HG03175 (cell line): ENCODE results near the gene TOB2.
"Not testable (repeated sequence)": the region's sequence is repeated elsewhere in the genome, so short reads cannot be mapped to it uniquely, and the experiment has no call there.

Experiments
- ATAC-seq: cut with Tn5 transposase; IDR thresholded peaks from one replicate; pipeline ENCODE4 v1.9.1; 2021; ENCODE audit warnings: mild to moderate bottlenecking, moderate library complexity; ENCODE audit not compliant: unreplicated experiment

Gene TOB2

GRCh38 chr22:41468381-41469217, 22.0 kb upstream of the TOB2 start, which contains the start of the genes ACO2 and PHF5A:
Gene ACO2, plus strand, starts transcription at chr22:41469117. Its CDS starts 30 bp downstream, at chr22:41469147.
Gene PHF5A, minus strand, starts transcription at chr22:41468692. Its CDS starts 39 bp downstream, at chr22:41468653.
- ATAC-seq: peak; percentile 88

GRCh38 chr22:41461901-41462300, 15.3 kb upstream of the TOB2 start:
- ATAC-seq: no peak

- not testable (repeated sequence) for ATAC-seq
Measured at GRCh38 chr22:41460071-41460470, 13.5 kb upstream of the TOB2 start.

- ATAC-seq: no peak
Measured at GRCh38 chr22:41459431-41459830, 12.8 kb upstream of the TOB2 start.

- ATAC-seq: no peak
Measured at GRCh38 chr22:41458161-41458728, 11.6 kb upstream of the TOB2 start.

- peak; percentile 53 for ATAC-seq
Measured at GRCh38 chr22:41448189-41448808, 1.7 kb upstream of the TOB2 start.

GRCh38 chr22:41447435-41448188, 1.0 kb upstream of the TOB2 start:
- no peak for ATAC-seq

GRCh38 chr22:41446057-41446501, 522 bp downstream of the TOB2 start:
- no peak for ATAC-seq

GRCh38 chr22:41445129-41446056, 1.2 kb downstream of the TOB2 start:
- no peak for ATAC-seq

- peak; percentile 47 for ATAC-seq
Measured at GRCh38 chr22:41444360-41445128, 2.1 kb downstream of the TOB2 start.

- no peak for ATAC-seq
Measured at GRCh38 chr22:41442240-41442792, 4.3 kb downstream of the TOB2 start.

GRCh38 chr22:41440511-41440910, 6.1 kb downstream of the TOB2 start:
- ATAC-seq: not testable (repeated sequence)

GRCh38 chr22:41437198-41437597, 9.4 kb downstream of the TOB2 start:
- no peak for ATAC-seq

GRCh38 chr22:41436322-41437113, 10.1 kb downstream of the TOB2 start:
- ATAC-seq: no peak

- ATAC-seq: no peak
Measured at GRCh38 chr22:41435560-41435959, 11.0 kb downstream of the TOB2 start.

GRCh38 chr22:41434361-41435003, 12.1 kb downstream of the TOB2 start:
- ATAC-seq: not testable (repeated sequence)

- ATAC-seq: not testable (repeated sequence)
Measured at GRCh38 chr22:41433480-41433879, 13.1 kb downstream of the TOB2 start.
